Gastrocnemius medialis (tissue), 4 donors: ENCODE data around the gene SIRPB1.

ENCODE experiments used
- POLR2A ChIP-seq, 2 donors: fragments of 450-650 bp; IDR thresholded peaks; one replicate each; pipeline ENCODE4 v1.6.1; 2017; ENCODE audit warnings: antibody characterized with exemption in 2 of 2, mild to moderate bottlenecking in 2 of 2, moderate library complexity in 2 of 2
- TF ChIP-seq, protein P1 (sequence below), 5 experiments: fragments of 450-650 bp in 3 of 5; fragments of 200-600 bp in 2 of 5; sonication (generic) in 2 of 5; IDR thresholded peaks in 4 of 5; conservative IDR thresholded peaks in 1 of 5; 1 replicate in 4 of 5; 2 replicates in 1 of 5; pipeline ENCODE4 v1.5.1; 2016 to 2019; ENCODE audit warnings: antibody characterized with exemption in 5 of 5, mild to moderate bottlenecking in 3 of 5, moderate library complexity in 3 of 5

- no peak for TF ChIP-seq POLR2A (IDR thresholded peaks at IDR 0.05)
- TF ChIP-seq, protein P1, sequence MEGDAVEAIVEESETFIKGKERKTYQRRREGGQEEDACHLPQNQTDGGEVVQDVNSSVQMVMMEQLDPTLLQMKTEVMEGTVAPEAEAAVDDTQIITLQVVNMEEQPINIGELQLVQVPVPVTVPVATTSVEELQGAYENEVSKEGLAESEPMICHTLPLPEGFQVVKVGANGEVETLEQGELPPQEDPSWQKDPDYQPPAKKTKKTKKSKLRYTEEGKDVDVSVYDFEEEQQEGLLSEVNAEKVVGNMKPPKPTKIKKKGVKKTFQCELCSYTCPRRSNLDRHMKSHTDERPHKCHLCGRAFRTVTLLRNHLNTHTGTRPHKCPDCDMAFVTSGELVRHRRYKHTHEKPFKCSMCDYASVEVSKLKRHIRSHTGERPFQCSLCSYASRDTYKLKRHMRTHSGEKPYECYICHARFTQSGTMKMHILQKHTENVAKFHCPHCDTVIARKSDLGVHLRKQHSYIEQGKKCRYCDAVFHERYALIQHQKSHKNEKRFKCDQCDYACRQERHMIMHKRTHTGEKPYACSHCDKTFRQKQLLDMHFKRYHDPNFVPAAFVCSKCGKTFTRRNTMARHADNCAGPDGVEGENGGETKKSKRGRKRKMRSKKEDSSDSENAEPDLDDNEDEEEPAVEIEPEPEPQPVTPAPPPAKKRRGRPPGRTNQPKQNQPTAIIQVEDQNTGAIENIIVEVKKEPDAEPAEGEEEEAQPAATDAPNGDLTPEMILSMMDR (IDR thresholded peaks at IDR 0.05 in 4 of 5, conservative IDR thresholded peaks at IDR 0.05 in 1 of 5): no peak
Observed at GRCh38 chr20:1657556-1658334, 37.9 kb upstream of the SIRPB1 start, which contains the start of gene SIRPG.
